ENCODE measurements around the gene DXO. TPM values are rescaled to one million over a fixed set of nuclear protein-coding genes. Genes with fewer than 3 reads are reported as not detected.
"Not testable (repeated sequence)": the region's sequence is repeated elsewhere in the genome, so short reads cannot be mapped to it uniquely, and the experiment has no call there.

The DXO gene
- 10 to 100 TPM; 25.7 to 26.8 (median 26.0) TPM for polyA plus RNA-seq (ENCODE audit: insufficient read length in 3 of 3)

DNA sequence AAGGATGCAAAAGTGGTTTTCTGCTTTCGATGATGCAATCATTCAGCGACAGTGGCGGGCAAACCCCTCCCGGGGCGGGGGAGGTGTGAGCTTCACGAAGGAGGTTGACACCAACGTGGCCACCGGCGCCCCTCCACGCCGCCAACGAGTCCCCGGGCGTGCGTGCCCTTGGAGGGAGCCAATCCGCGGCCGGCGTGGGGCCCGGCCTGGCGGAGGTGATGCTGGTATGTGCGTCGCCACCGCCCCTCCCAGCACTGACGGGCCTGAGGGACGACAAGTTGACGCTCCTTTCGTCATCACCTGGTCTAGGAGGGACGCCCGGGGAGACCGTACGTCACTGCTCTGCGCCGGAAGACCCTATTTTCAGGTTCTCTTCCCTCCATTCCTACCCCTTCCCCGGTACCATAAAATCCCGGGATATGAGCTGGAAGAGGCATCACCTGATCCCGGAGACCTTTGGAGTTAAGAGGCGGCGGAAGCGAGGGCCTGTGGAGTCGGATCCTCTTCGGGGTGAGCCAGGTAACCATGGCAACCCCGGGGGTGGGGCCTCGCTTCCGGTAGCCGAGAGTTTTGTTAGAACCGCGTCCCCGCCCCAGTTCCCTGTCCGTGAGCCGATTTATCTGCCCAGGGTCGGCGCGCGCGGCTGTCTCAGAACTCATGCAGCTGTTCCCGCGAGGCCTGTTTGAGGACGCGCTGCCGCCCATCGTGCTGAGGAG is at the start of gene DXO:
TSS of gene DXO (minus strand) at position 146 of the 716 bp plus-strand sequence. CDS start 463 bp downstream, outside the sequence.
- DNase-seq (ENCODE audit: low read depth in 3 of 3, low spot score in 2 of 3) = peak; percentile 97 to 98 (median 97)

- not testable (repeated sequence) for DNase-seq (ENCODE audit: low read depth in 3 of 3, low spot score in 2 of 3)
Observed at GRCh38 chr6:32014547-32014946, 42.6 kb upstream of the DXO start, which contains the start of gene C4B. Gene C4B (plus strand): TSS chr6:32014795. CDS start chr6:32014846, 51 bp downstream.

DNA sequence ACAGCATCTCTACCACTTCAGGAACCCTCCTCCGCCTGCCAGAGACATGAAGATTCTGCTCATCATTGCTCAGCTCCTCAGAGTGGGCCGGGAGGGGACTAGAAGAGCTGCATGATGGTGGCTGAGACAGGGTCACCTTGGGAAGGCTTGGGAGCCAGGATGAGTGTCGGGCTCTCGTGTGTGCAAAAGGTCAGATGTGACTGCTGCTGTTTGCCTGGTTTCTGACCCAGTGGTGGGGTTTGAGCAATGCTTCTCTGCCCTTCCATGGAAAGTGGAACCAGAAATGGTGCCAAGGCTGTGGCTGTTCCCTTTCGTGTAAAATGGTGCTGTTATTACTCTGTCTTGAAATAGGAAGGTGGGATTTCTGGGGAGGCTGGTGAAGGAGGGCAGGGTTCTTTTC is 41.8 kb upstream of the DXO start:
- DNase-seq (ENCODE audit: low read depth in 3 of 3, low spot score in 2 of 3) = not testable (repeated sequence)

DNA sequence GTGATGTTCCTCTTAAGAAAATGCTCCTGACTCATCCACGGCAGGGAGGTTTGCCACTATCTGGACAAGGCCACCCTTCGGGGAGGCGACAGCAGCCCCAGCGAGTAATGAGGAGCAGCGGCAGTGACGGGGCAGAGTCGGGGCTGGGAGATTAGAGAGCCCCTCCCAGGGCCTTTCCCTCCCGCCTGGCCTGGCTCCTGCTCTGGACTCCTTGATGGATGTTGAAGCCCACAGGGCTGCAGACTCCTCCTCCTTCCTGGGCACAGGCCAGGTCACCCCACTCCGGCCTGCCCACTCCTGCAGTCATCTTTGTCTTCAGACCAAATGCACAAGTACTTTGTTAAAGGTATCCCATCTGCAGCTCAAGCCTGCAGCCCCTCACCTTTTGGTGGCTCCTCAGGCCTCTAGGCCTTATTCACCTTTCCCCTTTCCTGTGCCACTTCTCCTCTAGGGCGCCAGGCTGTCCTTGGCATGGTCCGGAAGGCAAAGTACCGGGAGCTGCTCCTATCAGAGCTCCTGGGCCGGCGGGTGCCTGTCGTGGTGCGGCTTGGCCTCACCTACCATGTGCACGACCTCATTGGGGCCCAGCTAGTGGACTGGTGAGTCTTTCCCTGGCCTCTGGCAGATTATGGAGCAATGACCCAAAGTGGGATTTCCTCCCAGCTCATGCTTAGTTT is 41.1 kb upstream of the DXO start:
- not testable (repeated sequence) for DNase-seq (ENCODE audit: low read depth in 3 of 3, low spot score in 2 of 3)

DNA sequence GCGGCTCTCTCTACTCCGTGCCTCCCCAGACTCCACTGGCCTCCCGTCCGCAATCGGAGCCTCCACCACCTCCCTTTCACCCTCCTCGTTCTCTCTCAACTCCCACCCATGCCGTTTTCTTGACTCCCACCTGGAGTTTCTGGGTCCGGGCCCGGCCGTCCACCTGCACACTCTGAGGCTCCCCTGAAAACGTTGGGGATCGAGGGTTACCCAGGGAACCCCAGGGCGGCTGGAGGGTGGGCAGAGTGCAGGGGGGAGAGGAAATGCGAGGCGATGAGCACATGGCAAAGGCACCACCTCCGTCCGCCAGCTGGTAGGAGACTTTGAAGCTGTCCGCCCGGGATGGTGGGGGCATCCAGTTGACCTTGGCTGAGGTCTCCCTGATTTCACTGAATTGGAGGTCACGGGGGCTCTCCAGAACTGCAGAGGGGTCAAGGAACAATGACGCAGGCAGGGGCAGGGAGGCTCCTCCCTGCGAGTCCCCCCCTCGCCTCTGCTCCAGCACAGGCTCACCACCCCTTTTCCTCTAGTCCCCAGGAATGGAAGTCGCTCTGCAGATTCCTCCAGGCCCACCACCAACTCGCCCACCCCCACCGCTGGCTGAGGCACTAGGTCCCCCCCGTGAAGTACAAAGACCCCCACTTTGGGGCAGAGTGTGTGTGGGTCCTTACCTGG is 39.1 kb upstream of the DXO start:
- not testable (repeated sequence) for DNase-seq (ENCODE audit: low read depth in 3 of 3, low spot score in 2 of 3)

DNA sequence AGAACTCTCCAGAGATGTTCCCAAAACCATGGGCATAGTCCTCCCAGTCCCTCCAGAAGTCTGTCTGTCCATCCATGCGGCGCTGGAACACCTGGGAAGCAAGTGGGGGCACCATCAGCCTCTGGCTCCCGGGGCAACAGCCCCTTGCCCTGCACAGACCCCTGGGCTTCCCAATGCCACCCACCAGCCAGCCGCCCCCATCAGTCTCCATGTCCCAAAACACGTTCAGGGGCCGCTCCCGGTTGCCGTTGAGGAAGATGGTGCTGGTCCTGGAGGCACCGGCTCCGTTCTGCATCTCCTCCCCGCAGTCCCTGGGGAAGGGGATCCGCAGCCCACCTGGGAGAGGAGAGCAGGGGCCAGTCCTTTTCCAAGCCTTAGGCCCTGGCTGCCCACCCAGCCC is 37.6 kb upstream of the DXO start:
- DNase-seq (ENCODE audit: low read depth in 3 of 3, low spot score in 2 of 3) = not testable (repeated sequence)

- not testable (repeated sequence) for DNase-seq (ENCODE audit: low read depth in 3 of 3, low spot score in 2 of 3)
Observed at GRCh38 chr6:32008616-32009015, 36.7 kb upstream of the DXO start.

DNA sequence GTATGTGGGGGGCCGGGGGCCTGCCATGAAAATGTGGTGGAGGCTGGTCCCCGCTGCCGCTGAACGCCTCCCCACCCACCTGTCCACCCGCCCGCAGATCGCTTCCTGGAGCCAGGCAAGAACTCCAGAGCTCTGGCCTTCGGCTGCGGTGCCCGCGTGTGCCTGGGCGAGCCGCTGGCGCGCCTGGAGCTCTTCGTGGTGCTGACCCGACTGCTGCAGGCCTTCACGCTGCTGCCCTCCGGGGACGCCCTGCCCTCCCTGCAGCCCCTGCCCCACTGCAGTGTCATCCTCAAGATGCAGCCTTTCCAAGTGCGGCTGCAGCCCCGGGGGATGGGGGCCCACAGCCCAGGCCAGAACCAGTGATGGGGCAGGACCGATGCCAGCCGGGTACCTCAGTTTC is 36.1 kb upstream of the DXO start:
- not testable (repeated sequence) for DNase-seq (ENCODE audit: low read depth in 3 of 3, low spot score in 2 of 3)

DNA sequence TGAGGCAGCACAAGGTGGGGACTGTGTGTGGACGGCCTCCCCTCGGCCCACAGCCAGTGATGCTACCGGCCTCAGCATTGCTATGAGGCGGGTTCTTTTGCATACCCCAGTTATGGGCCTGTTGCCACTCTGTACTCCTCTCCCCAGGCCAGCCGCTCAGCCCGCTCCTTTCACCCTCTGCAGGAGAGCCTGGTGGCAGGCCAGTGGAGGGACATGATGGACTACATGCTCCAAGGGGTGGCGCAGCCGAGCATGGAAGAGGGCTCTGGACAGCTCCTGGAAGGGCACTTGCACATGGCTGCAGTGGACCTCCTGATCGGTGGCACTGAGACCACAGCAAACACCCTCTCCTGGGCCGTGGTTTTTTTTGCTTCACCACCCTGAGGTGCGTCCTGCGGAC is 35.1 kb upstream of the DXO start:
- DNase-seq (ENCODE audit: low read depth in 3 of 3, low spot score in 2 of 3) = not testable (repeated sequence)

- DNase-seq (ENCODE audit: low read depth in 3 of 3, low spot score in 2 of 3) = not testable (repeated sequence)
Observed at GRCh38 chr6:32005991-32006529, 34.1 kb upstream of the DXO start.

DNA sequence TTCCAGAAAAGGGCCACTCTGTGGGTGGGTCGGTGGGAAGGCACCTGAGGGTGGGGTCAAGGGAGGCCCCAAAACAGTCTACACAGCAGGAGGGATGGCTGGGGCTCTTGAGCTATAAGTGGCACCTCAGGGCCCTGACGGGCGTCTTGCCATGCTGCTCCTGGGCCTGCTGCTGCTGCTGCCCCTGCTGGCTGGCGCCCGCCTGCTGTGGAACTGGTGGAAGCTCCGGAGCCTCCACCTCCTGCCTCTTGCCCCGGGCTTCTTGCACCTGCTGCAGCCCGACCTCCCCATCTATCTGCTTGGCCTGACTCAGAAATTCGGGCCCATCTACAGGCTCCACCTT is 33.6 kb upstream of the DXO start:
- not testable (repeated sequence) for DNase-seq (ENCODE audit: low read depth in 3 of 3, low spot score in 2 of 3)

GRCh38 chr6:32004864-32005537 is 33.1 kb upstream of the DXO start:
- not testable (repeated sequence) for DNase-seq (ENCODE audit: low read depth in 3 of 3, low spot score in 2 of 3)

GRCh38 chr6:32004393-32004792 is 32.5 kb upstream of the DXO start:
- not testable (repeated sequence) for DNase-seq (ENCODE audit: low read depth in 3 of 3, low spot score in 2 of 3)

- not testable (repeated sequence) for DNase-seq (ENCODE audit: low read depth in 3 of 3, low spot score in 2 of 3)
Observed at GRCh38 chr6:32003301-32003700, 31.4 kb upstream of the DXO start.

- not testable (repeated sequence) for DNase-seq (ENCODE audit: low read depth in 3 of 3, low spot score in 2 of 3)
Observed at GRCh38 chr6:32002546-32003268, 30.8 kb upstream of the DXO start.

GRCh38 chr6:31996385-31996784 is 24.4 kb upstream of the DXO start:
- DNase-seq (ENCODE audit: low read depth in 3 of 3, low spot score in 2 of 3) = not testable (repeated sequence)

DNA sequence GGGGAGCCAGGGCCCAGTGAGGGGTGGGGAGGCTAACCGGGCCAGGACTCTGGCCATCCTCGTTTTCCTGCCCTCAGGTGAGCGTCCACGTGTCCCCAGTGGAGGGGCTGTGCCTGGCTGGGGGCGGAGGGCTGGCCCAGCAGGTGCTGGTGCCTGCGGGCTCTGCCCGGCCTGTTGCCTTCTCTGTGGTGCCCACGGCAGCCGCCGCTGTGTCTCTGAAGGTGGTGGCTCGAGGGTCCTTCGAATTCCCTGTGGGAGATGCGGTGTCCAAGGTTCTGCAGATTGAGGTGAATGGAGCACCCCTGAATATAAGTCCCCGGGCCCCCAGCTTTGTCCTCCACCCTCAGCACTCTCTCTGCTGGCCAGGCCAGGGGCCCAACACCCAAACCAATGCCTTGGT is 22.5 kb upstream of the DXO start:
- not testable (repeated sequence) for DNase-seq (ENCODE audit: low read depth in 3 of 3, low spot score in 2 of 3)

DNA sequence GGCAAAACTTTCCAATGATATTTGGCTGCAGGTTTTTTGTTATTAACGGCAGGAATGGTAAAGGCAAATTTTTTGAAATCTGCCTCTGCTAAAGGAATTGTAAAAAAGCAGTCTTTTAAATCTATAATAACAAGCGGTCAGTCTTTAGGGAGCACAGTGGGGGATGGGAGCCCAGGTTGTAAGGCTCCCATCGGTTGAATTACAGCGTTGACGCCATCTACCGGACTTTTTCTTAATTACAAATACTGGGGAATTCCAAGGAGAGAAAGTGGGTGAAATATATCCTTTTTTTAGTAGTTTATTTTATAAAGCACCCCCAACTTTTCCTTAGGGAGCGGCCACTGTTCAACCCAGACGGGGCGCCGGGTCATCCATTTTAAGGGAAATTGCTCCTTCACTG is 17.4 kb upstream of the DXO start:
- DNase-seq (ENCODE audit: low read depth in 3 of 3, low spot score in 2 of 3) = not testable (repeated sequence)

GRCh38 chr6:31981744-31982143 is 9.8 kb upstream of the DXO start, which contains the start of gene C4A:
Gene C4A (plus strand): TSS chr6:31982057. CDS start chr6:31982108, 51 bp downstream.
- DNase-seq (ENCODE audit: low read depth in 3 of 3, low spot score in 2 of 3) = not testable (repeated sequence)

DNA sequence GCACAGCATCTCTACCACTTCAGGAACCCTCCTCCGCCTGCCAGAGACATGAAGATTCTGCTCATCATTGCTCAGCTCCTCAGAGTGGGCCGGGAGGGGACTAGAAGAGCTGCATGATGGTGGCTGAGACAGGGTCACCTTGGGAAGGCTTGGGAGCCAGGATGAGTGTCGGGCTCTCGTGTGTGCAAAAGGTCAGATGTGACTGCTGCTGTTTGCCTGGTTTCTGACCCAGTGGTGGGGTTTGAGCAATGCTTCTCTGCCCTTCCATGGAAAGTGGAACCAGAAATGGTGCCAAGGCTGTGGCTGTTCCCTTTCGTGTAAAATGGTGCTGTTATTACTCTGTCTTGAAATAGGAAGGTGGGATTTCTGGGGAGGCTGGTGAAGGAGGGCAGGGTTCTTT is 9.1 kb upstream of the DXO start:
- not testable (repeated sequence) for DNase-seq (ENCODE audit: low read depth in 3 of 3, low spot score in 2 of 3)

Data from right renal cortex interstitium (tissue), 3 donors.